ENCODE measurements around the gene PLPPR2.
"Not testable (repeated sequence)": the region's sequence is repeated elsewhere in the genome, so short reads cannot be mapped to it uniquely, and the experiment has no call there.

Gene PLPPR2

DNA sequence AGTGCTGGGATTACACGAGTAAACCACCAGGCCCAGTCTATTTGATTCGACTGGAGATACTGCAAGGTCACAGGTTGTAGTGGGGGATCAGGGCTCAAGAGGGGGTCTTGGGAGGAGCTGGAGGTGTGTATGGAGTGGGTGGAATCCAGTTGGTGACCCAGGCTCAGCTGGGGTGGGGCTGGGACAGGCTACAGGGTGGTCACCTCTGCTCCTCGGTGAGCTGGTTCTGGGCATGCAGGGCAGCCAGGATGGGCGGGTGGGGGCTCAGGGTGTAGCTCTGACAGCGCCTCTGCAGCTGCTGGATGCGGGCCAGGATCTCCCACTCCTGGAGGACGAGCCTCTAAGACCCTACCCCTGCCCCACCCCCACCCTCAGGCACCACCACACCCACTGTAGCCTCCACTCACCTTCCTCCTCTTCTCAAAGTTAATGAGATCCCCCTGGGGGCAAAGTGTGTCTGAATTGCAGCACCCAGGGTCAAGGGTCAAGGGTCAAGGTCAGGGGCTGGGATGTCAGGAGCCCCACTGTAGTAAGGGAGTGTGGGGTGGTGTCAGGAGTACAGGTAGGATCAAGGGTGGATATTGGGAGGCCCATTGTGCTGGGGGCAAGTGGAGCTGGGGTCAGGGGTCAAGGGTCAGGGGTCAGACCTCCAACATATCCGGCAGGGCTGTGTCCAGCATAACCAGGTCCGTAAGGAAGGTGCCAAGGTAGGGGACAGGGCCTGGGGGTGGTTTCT, 46.7 kb downstream of the PLPPR2 start:
- DNase-seq (ENCODE audit: low spot score), result no peak

DNA sequence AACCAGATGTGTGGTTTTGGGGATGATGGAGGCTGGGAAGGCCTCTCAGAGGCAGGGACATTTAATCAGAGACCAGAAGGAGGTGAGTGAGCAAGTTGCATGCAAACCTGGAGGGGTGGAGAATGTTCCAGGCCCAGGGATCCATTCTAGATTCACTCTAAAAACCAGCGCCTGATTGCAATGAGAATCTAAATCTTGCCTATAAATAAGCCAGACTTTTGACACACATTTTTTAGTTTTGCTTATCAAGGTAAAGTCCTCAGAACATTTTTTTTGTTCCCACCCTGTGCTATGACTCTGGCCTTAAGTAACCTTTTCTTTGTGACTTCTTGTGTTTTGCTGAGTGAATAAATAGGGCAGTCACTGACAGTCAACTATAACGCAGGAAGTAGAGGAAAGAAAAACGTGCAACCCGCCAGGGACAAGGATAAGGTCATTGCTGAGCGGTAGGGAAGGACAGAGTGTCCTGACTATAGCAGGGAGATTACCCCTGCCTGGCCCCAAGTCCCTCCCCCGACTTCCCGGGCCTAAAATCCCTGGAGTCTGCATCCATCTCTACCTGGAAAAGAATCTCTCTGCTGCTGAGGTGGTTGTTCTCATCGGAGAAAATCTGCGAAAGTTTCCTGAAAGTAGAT, 49.5 kb downstream of the PLPPR2 start:
- no peak for DNase-seq (ENCODE audit: low spot score)

DNA sequence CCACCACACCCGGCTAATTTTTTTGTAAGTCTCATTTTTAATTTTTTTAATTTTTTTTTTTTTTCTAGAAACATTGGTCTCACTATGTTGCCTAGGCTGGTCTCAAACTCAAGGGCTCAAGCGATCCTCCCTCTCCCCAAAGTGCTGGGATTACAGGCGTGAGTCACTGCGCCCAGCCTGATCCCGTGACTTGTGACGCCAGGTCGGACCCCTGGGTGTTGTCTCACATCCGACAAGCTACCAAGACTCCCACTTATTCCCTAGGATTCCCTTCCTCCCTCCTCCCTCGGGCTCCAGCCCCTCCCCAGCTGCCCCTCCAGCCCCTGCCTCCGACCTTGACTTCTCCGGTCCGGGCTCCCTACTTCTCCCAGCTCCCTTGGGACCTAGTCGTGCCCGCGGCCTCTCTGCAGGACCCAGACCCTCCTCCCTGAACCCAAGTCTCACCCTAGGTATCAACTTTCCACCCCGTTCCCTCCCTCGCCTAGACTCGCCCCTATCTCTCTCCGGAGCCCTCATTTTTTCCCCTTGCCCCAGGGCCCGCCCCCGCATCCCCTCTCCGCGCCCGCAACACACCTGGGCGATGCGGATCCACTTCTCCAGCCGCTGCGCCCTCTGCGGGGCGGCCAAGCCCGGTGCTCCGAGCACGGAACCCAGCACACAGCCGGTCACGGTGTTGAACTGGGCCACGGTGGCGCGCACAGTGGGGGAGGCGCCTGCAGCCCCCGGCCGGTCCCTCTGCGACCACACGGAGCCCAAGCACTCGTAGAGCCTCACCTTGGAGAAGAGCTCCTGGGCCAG, 50.8 kb downstream of the PLPPR2 start:
- DNase-seq (ENCODE audit: low spot score), result no peak

DNA sequence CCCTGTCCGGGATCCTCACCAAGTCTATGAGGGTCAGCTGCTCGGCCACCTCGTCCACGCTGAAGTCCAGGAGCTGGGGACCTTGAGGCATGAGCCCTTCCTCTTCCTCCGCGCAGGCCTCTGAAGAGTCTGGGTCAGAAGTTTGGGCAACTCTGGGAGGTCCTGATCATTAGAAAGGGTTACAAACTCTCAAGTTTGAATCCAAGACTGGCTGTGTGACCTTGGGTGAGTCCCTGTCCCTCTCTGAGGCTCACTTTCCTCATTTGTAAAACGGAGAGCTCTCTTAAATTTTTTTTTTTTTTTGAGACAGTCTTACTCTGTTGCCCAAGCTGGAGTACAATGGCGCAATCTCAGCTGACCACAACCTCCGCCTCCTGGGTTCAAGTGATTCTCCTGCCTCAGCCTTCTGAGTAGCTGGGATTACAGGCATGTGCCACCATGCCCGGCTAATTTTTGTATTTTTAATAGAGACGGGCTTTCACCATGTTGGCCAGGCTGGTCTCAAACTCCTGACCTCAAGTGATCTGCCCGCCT, 51.5 kb downstream of the PLPPR2 start:
- DNase-seq (ENCODE audit: low spot score), result not testable (repeated sequence)

DNA sequence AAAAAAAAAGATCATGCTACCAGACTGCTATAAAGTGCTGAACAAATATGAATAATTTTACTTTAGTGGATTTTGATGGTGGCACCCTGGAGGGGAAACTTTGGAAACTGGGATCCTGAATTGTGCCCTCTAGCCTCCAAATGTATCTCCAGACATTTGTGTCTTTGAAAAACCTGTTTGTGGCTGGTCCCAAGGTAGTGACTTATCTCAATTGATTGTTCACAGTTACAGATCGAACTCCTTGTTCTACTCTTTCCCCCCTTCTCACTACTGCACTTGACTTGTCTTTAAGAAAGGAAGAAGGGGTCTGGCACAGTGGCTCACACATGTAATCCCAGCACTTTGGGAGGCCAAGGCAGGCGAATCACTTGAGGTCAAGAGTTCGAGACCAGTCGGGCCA, 53.4 kb downstream of the PLPPR2 start:
- DNase-seq (ENCODE audit: low spot score), result no peak

DNA sequence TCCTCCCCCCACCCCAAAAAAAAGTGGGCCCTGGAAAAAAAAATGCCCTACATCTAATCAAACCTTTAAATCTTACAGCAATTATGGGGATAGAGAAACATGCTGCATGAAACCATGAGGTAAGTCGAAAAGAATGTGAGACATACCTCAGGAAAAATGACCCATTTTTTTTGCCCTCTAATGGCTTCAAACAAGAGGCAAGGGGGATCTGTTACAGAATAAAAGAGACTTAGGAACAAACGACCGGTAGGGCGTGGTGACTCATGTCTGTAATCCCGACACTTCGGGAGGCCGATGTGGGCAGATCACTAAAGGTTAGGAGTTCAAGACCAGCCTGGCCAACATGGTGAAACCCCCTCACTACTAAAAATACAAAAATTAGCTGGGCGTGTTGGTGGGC, 55.5 kb downstream of the PLPPR2 start:
- DNase-seq (ENCODE audit: low spot score), result peak; percentile 30

DNA sequence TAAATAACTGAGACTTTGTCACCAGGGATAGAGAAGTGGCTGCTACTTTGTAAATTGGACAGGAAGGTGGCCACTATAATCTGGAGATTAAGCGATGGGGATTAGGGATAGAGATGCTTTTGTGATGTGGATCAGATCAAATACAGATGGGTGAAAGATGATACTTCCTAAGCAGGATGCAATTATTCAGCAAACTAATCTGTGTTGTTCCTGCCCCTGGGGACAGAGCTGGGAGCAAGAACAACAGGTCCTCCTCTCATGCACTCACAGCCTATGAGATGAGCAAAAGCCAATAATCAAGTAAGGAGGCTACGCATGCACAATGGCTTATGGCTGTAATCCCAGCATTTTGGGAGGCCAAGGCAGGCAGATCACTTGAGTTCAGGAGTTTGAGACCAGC, 59.3 kb downstream of the PLPPR2 start:
- DNase-seq (ENCODE audit: low spot score), result no peak

Data from RKO (cell line).